ENCODE results near the gene HEPACAM2. TPM values are rescaled to one million over a fixed set of nuclear protein-coding genes. Genes with fewer than 3 reads are reported as not detected.

HEPACAM2 gene
- total RNA-seq, 4 donors from 2014 or later: 0.19 to 0.54 TPM; not detected in 2

GRCh38 chr7:93245525-93246432 is 19.5 kb upstream of the HEPACAM2 start:
- no peak overlapping the region for H3K4me3 ChIP-seq (ENCODE audit: low read depth, poor library complexity, severe bottlenecking)
- no peak for DNase-seq (ENCODE audit: low spot score in 2 of 2)
- TF ChIP-seq POLR2A (IDR thresholded peaks at IDR 0.05): no peak
- no peak for TF ChIP-seq CTCF (IDR thresholded peaks at IDR 0.05)
- intact Hi-C loops (cut with DNase I; ENCODE audit: low total_unique reads): no loop called here
- 38 to 40% methylated on average over 9 of the region's 9 CpGs for WGBS, 2 donors

GRCh38 chr7:93242106-93242505 is 15.8 kb upstream of the HEPACAM2 start:
- H3K4me3 ChIP-seq (ENCODE audit: low read depth, poor library complexity, severe bottlenecking): no peak overlapping the region
- 94 to 97% methylated on average over 3 of the region's 3 CpGs for WGBS, 2 donors
- TF ChIP-seq POLR2A (IDR thresholded peaks at IDR 0.05) (no peak), CTCF (IDR thresholded peaks at IDR 0.05) (no peak)
- no peak for DNase-seq (ENCODE audit: low spot score in 2 of 2)
- intact Hi-C loops (cut with DNase I; ENCODE audit: low total_unique reads): no loop called here

- TF ChIP-seq CTCF (IDR thresholded peaks at IDR 0.05): no peak
- no peak for TF ChIP-seq POLR2A (IDR thresholded peaks at IDR 0.05)
- intact Hi-C loops (cut with DNase I; ENCODE audit: low total_unique reads): no loop called here
- 76 to 78% methylated on average over 4 of the region's 4 CpGs for WGBS, 2 donors
- DNase-seq (ENCODE audit: low spot score in 2 of 2): no peak
- H3K4me3 ChIP-seq (ENCODE audit: low read depth, poor library complexity, severe bottlenecking): no peak overlapping the region
Measured at GRCh38 chr7:93239824-93240223, 13.6 kb upstream of the HEPACAM2 start.

GRCh38 chr7:93238748-93239147 is 12.5 kb upstream of the HEPACAM2 start:
- intact Hi-C loops (cut with DNase I; ENCODE audit: low total_unique reads): no loop called here
- no peak for DNase-seq (ENCODE audit: low spot score in 2 of 2)
- H3K4me3 ChIP-seq (ENCODE audit: low read depth, poor library complexity, severe bottlenecking): no peak overlapping the region
- 87 to 93% methylated on average over 2 of the region's 2 CpGs for WGBS, 2 donors
- TF ChIP-seq POLR2A (IDR thresholded peaks at IDR 0.05) (no peak), CTCF (IDR thresholded peaks at IDR 0.05) (no peak)

- TF ChIP-seq CTCF (IDR thresholded peaks at IDR 0.05): no peak
- no peak for TF ChIP-seq POLR2A (IDR thresholded peaks at IDR 0.05)
- 77 to 83% methylated on average over 4 of the region's 4 CpGs for WGBS, 2 donors
- no peak for DNase-seq (ENCODE audit: low spot score in 2 of 2)
- intact Hi-C loops (cut with DNase I; ENCODE audit: low total_unique reads): no loop called here
- H3K4me3 ChIP-seq (ENCODE audit: low read depth, poor library complexity, severe bottlenecking): no peak overlapping the region
Measured at GRCh38 chr7:93238131-93238530, 11.9 kb upstream of the HEPACAM2 start.
